Gastroesophageal sphincter (tissue), 3 donors: ENCODE results near the gene UTP20.

Experiments
- EP300 ChIP-seq: sonication (generic); formaldehyde crosslinking; IDR thresholded peaks from one replicate; pipeline ENCODE4 v1.6.1; 2017; ENCODE audit warnings: antibody characterized with exemption, mild to moderate bottlenecking
- TF ChIP-seq, protein P1 (sequence below), 4 experiments: fragments of 200-600 bp in 2 of 4; fragments of 450-650 bp in 2 of 4; sonication (generic) in 1 of 4; IDR thresholded peaks; one replicate each; pipeline ENCODE4 v1.5.1; 2017 to 2019; ENCODE audit warnings: antibody characterized with exemption in 4 of 4, mild to moderate bottlenecking in 2 of 4, moderate library complexity in 2 of 4

DNA sequence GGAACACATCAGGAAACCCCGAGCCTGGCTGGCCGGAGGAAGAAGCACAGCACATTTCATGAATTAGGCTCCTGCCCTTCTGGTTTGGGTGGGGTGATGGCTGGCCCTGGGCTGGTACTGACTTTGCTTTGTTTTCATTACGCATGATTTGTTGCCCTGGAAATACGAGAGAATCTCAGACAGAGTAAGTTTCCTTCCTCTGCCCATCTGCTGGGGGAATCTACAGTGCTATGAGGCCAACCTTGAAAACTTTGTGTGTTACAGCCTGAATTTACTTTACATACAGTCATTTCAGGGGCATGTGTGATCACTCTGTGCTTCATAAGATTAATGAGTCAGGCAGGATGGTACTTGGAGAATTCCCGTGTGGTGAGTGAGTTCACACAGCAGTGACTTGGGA is 49.4 kb upstream of the UTP20 start:
- TF ChIP-seq, protein P1, sequence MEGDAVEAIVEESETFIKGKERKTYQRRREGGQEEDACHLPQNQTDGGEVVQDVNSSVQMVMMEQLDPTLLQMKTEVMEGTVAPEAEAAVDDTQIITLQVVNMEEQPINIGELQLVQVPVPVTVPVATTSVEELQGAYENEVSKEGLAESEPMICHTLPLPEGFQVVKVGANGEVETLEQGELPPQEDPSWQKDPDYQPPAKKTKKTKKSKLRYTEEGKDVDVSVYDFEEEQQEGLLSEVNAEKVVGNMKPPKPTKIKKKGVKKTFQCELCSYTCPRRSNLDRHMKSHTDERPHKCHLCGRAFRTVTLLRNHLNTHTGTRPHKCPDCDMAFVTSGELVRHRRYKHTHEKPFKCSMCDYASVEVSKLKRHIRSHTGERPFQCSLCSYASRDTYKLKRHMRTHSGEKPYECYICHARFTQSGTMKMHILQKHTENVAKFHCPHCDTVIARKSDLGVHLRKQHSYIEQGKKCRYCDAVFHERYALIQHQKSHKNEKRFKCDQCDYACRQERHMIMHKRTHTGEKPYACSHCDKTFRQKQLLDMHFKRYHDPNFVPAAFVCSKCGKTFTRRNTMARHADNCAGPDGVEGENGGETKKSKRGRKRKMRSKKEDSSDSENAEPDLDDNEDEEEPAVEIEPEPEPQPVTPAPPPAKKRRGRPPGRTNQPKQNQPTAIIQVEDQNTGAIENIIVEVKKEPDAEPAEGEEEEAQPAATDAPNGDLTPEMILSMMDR (IDR thresholded peaks at IDR 0.05), result no peak
- no peak for TF ChIP-seq EP300
